ENCODE data around the gene ZFP69.

The ZFP69 gene

GRCh38 chr1:40508375-40509341, 31.6 kb downstream of the ZFP69 start, which contains the start of gene EXO5:
TSS of gene EXO5 (plus strand) at chr1:40508767. CDS start at chr1:40514545, 5,778 bp downstream.
- DNase-seq (ENCODE audit: low read depth) = peak; percentile 50

- DNase-seq (ENCODE audit: low read depth) = no peak
These were observed 42.4 kb downstream of the ZFP69 start for GRCh38 chr1:40519517-40519916.

DNA sequence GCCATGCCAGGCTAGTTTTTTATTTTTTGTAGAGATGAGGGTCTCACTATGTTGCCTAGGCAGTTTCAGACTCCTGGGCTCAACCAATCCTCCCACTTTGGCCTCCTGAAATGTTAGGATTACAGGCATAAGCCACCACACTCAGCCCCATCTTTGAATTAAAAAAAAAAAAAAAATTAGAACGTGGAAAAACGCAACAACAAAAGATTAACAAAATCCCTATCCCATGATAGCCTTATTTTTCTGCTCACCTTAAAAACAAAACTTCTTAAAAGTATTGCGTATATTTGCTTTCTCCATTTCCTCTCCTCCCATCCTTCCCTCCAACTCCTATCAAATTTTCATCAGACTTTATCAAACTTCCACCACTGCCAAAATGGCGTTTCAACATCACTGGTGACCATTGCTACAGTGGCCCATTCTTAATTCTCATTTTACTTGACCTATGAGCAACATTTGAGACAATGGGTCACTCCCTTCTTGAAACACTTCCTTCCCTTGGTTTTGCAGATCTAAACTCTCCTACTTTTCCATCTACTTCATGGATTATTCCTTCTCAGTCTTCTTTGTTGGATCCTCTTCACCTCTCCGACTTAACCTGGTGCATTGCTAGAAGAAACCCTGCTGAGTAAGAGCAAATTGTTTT, 53.8 kb downstream of the ZFP69 start:
- DNase-seq (ENCODE audit: low read depth) = no peak

GRCh38 chr1:40531381-40532061, 54.4 kb downstream of the ZFP69 start, which contains the start of gene ZNF684:
TSS of gene ZNF684 (plus strand) at chr1:40531637. CDS start at chr1:40533167, 1,530 bp downstream.
- DNase-seq (ENCODE audit: low read depth) = peak; percentile 82

GRCh38 chr1:40532062-40532389, 54.9 kb downstream of the ZFP69 start:
- no peak for DNase-seq (ENCODE audit: low read depth)

DNA sequence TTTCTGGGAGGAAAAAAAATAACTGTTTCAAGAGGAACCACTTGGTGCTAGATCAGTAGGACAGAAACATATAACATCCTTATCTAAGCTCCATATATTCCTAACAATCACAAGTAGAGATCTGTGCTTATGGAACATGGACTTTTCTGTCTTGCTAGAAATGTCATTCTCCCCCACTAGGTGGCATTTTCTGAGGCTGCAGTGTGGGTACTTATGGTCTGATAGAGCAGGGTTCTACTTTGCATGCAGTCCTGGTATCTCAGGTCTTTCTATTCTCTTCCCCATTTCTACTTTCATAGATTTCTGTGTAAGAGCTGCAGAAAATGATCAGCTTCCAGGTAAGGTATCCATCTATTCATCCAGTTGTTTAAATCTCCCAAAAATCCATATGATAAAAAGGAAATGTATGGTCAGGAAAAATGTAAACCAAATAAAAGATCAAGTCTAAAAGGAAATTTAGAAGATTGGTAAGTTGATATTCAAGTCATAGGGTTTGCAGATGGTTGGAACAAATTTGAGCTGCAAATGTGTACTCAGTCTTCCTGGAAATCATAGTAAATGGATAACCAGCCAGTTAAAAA, 55.8 kb downstream of the ZFP69 start:
- DNase-seq (ENCODE audit: low read depth) = peak; percentile 16

GRCh38 chr1:40534589-40534988, 57.5 kb downstream of the ZFP69 start:
- no peak for DNase-seq (ENCODE audit: low read depth)

- no peak for DNase-seq (ENCODE audit: low read depth)
These were observed 58.6 kb downstream of the ZFP69 start for GRCh38 chr1:40535732-40536131.

GRCh38 chr1:40539338-40539737, 62.2 kb downstream of the ZFP69 start:
- no peak for DNase-seq (ENCODE audit: low read depth)

Data from GM04504 (cell line).